H1 (cell line): ENCODE measurements around the gene GAS6.

Experiments used
- GABPA ChIP-seq: IDR thresholded peaks from 2 replicates; pipeline ENCODE4 v1.6.1; 2011; ENCODE audit warnings: mild to moderate bottlenecking, low read length, moderate library complexity, borderline replicate concordance; ENCODE audit not compliant: insufficient read depth
- POLR2A ChIP-seq, 2 experiments: IDR thresholded peaks; 1 replicate in 1 of 2; 2 replicates in 1 of 2; pipeline ENCODE4 v1.6.1; 2011; ENCODE audit warnings: low read depth in 2 of 2, low read length in 2 of 2, mild to moderate bottlenecking in 2 of 2; ENCODE audit errors: control extremely low read depth in 1 of 2
- POLR2AphosphoS5 ChIP-seq: IDR thresholded peaks from 2 replicates; pipeline ENCODE4 v1.6.1; 2011; ENCODE audit warnings: low read depth, low read length
- TF ChIP-seq, protein P1 (sequence below): IDR thresholded peaks from 2 replicates; pipeline ENCODE4 v1.6.1; 2011; ENCODE audit warnings: low read depth, mild to moderate bottlenecking, low read length; ENCODE audit not compliant: insufficient read depth
- TF ChIP-seq, protein P2 (sequence below): IDR thresholded peaks from 2 replicates; pipeline ENCODE4 v1.6.1; 2011; ENCODE audit warnings: low read length, improper control_type of control experiment

DNA sequence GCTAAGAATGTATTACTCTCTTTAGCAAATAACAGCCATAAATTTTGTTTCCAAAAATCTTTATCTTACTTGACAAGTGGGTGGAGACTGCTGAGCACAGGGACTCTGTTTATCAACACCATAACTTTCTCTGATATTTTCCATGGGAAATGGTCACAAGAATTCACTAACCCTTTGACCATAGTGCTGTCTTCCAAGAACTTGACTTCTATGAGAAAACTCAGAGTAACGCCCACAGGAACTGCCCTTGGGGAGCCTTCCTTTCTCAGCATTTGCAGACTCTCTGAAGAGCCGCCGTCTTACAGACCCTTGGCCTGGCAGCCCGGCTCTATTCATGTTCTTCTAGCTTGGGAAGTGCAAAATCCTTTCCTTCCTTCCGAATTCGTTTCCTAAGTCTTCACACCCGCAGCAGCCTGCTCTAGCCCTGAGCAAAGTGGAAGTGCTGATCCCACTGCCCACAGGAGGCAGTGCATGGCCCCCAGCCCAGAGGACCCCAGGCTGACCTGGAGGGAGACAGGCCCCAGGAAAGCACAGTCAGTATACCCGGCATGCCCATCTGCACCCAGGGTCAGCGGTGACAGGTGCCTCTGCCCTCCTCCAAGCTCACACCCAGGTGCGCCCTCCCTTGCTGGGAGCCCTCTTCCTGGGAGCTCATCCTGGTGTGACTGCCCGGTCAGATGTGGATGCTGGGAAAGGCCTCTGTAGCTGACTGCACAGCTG is 10.2 kb downstream of the GAS6 start:
- TF ChIP-seq, protein P1, sequence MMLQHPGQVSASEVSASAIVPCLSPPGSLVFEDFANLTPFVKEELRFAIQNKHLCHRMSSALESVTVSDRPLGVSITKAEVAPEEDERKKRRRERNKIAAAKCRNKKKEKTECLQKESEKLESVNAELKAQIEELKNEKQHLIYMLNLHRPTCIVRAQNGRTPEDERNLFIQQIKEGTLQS: no peak
- TF ChIP-seq POLR2A (IDR thresholded peaks at IDR 0.05; ENCODE audit: control extremely low read depth in 1 of 2, low read depth in 2 of 2, low read length in 2 of 2) (no peak), POLR2AphosphoS5 (no peak), GABPA (no peak)
- TF ChIP-seq, protein P2, sequence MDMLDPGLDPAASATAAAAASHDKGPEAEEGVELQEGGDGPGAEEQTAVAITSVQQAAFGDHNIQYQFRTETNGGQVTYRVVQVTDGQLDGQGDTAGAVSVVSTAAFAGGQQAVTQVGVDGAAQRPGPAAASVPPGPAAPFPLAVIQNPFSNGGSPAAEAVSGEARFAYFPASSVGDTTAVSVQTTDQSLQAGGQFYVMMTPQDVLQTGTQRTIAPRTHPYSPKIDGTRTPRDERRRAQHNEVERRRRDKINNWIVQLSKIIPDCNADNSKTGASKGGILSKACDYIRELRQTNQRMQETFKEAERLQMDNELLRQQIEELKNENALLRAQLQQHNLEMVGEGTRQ: no peak
